D721Med (cell line): ENCODE results near the gene MROH2B.

ENCODE experiments used
- DNase-seq: peaks from one replicate; pipeline ENCODE4 v3.0.0; 2011; ENCODE audit warnings: low spot score; ENCODE audit not compliant: insufficient read length
- FAIRE-seq: peaks from 2 replicates; lab custom pipeline; 2011; peaks lifted over from hg19 to GRCh38; lab: Jason Lieb, UNC
- CTCF ChIP-seq: IDR thresholded peaks from 2 replicates; pipeline ENCODE4 v1.5.1; 2012; ENCODE audit warnings: mild to moderate bottlenecking, control low read depth; ENCODE audit not compliant: insufficient read depth; ENCODE audit errors: missing control alignments

MROH2B gene

DNA sequence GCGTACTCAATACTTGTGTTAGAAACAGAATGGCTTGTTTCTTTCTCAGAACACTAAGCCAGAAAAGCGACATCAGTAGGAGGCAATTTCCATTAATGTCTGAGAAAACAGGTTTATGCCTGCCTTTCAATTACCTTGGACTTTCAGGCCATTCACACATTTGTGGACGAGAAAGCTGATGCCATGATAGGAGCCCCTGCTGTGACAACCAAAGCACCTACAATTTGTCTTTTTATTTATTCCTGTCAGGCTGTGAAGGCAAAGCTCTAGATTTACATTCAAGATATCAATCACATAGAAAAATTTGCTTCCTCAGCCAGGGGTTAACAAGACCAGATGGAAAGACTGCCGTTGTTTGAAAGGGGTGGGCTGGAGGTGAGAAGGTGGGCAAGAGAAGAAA, 85.6 kb downstream of the MROH2B start:
- no peak for DNase-seq
- no peak for TF ChIP-seq CTCF
- no peak for FAIRE-seq

GRCh38 chr5:40984884-40985283, 86.3 kb downstream of the MROH2B start:
- FAIRE-seq: no peak
- DNase-seq: no peak
- TF ChIP-seq CTCF: no peak

DNA sequence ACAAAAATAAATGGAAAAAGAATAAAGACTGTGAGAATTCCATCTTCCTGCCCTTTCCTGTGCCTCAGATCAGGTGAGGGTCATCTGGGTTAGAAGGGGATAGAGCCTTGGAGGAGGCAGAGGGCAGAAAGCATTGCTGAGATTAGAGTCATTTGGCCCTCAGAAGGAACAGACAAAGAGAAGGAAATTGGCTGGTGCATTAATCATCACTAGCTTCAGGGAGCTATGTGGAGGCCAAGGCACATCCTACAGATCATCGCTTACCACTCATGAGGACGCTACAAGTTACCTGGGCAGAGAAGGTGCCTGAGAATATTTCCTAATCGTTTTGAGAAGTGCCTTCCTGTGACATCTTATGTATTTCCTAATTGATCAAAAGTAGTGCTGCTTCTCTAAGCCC, 87.4 kb downstream of the MROH2B start:
- FAIRE-seq: no peak
- no peak for TF ChIP-seq CTCF
- DNase-seq: no peak

- TF ChIP-seq CTCF: no peak
- no peak for FAIRE-seq
- DNase-seq: no peak
These were observed 89.7 kb downstream of the MROH2B start for GRCh38 chr5:40981420-40981819.

DNA sequence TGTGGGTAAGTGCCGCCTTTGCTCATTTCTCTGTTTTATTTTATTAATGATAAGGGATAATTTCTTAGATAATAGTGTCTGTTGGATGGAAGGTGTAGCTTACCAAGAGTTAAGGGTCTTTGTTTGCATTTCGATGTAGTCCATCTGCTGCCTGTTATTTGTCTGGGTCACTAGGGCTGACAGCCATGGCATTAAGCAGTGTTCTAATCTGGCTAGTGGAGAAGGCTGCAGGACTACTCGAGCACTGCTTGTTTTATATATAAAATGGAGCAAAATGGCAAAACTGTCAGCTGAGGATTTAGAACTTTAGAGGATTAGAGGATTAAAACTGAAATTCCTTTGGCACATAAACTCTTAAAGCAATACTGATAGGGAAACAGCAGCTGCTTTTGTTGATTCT, 94.3 kb downstream of the MROH2B start:
- FAIRE-seq (peak; percentile 87), DNase-seq (no peak)
- no peak for TF ChIP-seq CTCF

GRCh38 chr5:40976041-40976440, 95.1 kb downstream of the MROH2B start:
- peak; percentile 16 for FAIRE-seq
- no peak for DNase-seq
- no peak for TF ChIP-seq CTCF

DNA sequence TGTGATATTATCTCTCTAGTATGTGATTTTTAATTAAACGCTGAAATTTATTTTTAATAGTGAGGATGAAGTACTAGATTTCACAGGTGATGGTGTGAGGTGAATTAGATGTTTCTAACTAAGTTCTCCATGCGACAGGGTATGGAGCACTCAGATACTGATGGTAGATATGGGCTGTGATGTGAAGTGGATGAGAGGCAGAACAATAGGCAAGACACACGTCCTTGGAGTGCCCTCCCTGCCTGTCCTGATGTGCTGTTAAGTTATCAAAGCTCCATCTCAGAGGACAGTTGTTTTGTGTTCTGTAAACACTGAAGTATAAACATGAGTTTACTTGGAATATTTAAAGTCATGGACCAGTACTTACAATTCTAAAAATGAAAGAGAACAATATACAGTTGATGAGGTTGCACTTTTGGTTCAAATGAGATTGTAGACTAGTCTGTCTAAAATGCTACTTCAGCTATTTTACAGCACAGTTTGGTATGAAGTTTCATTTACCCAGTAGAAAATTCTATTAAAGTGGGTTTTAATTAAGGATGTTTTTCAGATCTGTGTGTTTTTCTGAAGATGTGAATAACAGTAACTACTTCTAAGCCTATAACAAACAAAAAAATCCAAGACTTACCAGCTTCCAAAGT, 97.7 kb downstream of the MROH2B start:
- no peak for FAIRE-seq
- TF ChIP-seq CTCF: no peak
- no peak for DNase-seq
